Measurements from ENCODE around the gene YOD1.

Gene YOD1

DNA sequence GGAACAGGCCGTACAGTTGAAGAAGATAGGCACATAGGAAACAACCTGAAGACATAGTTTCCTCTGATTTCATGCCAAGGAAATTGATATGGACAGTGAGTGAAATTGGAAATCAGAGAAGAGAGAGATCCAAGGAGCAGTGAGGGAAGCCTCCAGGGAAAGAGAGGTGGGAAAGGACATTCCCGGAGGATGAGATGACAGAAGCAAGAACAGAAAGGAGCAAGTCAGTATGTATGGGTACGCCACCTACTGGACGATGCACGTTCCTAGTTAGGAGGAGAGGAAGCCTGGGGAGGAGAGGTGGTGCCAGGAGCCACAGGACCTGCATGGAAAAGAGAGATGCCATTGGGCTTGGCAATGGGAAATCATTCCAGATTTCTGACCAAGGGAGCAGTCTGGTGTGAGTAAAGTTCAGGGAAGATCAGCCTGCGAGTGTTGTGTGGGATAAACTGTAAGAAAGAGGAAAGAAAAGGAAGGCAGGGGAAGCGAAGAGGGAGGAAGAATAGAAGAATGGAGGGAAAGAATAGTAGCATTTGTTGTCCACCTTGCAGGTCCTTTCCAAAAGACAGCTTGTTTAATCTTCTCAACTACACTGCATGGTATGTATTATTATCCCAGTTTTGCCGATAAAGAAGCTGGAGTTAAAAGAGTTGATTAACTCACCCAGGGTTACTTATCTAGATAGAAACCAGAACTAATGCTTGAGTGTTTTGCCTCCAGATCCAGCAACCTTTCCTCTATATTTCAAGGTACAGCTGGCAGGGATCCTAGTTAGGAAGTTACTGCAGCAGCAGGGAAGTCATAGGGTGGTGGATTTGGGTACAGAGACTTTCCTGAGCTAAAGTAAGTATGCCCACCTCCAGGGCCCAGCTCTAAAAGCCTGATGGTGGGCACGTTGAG is 45.8 kb downstream of the YOD1 start:
- peak; percentile 79 for DNase-seq

DNA sequence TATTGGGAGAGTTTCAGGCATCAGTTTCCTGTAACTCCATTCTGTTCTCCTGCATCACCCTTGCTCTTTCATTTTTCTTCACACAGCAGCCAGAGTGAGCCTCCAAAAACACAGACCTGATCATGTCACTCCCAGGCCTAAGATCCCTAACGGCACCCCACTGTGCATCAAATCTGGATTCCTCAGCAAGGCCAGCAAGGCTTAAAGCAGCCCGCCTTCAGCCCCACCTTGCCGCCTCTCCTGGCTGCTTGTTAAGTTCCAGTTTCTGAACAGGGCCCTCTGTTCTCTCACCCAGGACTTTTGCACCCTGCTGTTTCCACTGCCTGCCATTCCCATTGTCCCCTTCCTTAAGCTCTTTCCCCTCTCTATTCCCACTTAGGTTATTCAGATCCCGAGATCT is 47.8 kb downstream of the YOD1 start:
- no peak for DNase-seq

DNA sequence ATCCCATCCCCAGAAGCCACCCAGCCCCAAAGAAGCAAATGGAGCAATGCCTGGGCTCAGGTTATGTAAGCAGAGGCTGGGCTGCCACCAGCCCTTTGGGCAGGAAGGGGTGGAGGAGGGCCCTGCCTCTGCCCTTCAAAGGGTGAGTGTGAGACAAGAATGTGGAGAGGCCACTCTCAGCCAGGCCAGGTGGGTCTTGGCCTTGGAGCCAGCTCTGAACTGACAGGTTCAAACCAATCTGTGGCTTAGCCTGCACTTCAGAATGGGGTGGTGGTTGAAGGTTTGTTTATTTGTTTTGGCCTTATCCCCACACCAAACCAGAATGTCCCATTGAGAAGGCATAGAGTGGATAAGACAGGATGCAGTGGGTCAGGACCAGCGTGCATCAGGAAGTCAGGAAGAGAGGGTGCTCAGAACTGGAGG is 48.3 kb downstream of the YOD1 start:
- no peak for DNase-seq

DNA sequence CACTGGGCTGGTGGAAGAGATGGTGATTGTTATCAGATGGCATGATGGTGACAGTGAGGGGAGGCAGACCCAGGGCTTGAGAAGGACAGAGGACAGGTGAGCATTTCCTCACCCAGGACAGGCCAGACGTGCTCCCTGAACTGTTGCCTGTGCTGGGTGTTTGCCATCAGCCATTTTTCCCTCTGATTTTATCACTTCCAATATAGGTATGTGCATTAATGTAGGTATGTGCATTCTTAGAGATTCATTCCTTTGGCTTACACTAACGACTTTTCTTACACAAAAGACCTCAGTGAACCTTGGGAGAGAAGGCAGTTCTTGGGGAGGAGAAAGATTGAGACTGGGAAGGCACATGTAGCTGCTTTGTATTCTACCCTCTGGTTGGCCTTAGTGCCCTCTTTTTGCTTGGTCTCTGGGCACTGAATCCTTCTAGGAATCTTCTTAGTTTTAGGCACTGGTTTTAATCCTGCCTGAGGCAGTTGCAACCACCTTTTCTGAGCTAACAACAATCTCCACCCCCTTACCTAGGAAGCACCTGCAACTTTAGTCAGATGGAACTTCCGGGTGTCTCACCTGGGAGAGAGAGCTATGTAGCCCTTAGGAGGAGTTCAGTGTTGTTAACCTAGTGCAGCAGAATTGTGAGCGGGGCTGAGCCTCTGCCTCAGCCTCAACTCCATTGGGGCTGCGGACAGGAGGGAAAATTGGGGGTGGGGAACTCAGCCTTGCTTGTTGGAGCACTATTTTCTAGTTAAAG is 49.3 kb downstream of the YOD1 start:
- DNase-seq: no peak

DNA sequence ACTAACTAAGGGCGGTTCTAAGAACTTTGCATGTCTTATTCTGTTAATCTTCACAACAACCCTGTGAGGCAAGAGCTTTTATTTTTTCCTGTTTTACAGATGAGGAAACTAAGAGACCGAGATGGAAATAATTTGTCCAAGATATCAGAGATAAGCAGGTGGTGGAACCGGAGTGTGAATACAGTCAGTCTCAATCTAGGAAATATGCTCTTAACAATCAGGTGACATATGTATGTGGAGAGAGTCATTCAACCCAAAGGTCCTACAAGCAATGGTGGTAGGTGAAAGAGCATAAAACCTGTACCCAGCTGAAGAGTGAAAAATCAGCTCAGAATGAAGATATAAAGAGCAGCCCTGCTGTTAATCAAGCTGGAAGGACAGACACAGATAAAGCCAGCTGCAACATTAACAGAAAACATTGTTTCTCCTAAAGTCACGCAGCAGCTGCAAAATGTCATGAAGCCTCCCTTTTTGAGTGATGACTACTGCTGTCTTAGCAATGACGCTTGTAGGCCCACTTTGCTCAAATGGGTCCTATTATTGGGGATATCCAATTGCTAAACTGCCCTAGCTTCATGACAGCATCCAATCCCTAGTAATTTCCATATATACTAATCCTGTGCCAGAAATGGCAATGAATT is 50.2 kb downstream of the YOD1 start:
- no peak for DNase-seq

DNA sequence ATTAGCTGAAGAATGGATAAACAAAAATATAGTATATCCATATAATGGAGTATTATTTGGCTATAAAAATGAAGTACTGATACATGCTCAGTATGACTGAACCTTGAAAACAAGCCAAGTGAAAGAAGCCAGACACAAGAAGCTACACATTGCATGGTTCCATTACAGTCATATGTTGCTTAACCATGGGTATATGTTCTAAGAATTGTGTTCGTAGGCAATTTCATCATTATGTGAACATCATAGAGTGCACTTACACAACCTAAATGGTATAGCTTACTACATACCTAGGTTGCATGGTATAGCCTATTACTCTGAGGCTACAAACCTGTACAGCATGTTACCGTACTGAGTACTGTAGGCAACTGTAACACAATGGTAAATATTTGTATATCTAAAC is 52.2 kb downstream of the YOD1 start:
- no peak for DNase-seq
